Natural killer cell (primary cell): ENCODE measurements around the gene ZNF521. TPM values are rescaled to one million over a fixed set of nuclear protein-coding genes. Genes with fewer than 3 reads are reported as not detected.

Source experiments
- ATAC-seq, 3 donors: fragments of 150-1000 bp in 2 of 3; fragments of 200-7000 bp in 1 of 3; cut with Tn5 transposase; 1 replicate in 1 of 3; 2 replicates in 2 of 3; pipeline ENCODE4 v1.10.0; 2021; ENCODE audit warnings: mild to moderate bottlenecking in 2 of 3, moderate library complexity in 2 of 3
- DNase-seq, 2 donors: peaks; one replicate each; pipeline versions ENCODE4 v3.0.0 to v3.0.0-alpha.2; 2013 to 2021; ENCODE audit warnings: mixed read lengths in 1 of 2
- H3K27ac ChIP-seq: one replicate; pipeline ENCODE4 v1.5.1; 2013; ENCODE audit warnings: mild to moderate bottlenecking, low read length
- H3K27me3 ChIP-seq: one replicate; pipeline ENCODE4 v1.6.1; 2013; ENCODE audit warnings: low read length; ENCODE audit not compliant: control insufficient read depth, insufficient read depth
- H3K36me3 ChIP-seq: one replicate; pipeline ENCODE4 v1.6.1; 2013; ENCODE audit warnings: low read length; ENCODE audit not compliant: control insufficient read depth, insufficient read depth
- H3K4me1 ChIP-seq: one replicate; pipeline ENCODE4 v1.6.1; 2013; ENCODE audit warnings: low read length; ENCODE audit not compliant: control insufficient read depth, insufficient read depth
- H3K4me3 ChIP-seq: one replicate; pipeline ENCODE4 v1.5.1; 2013; ENCODE audit warnings: low read length
- H3K9me3 ChIP-seq: one replicate; pipeline ENCODE4 v1.6.1; 2013; ENCODE audit warnings: low read length; ENCODE audit not compliant: control insufficient read depth, insufficient read depth
- H3K27ac Mint-ChIP-seq, 2 donors: one replicate each; pipeline ENCODE4 v1.8.0; 2022; ENCODE audit warnings: mild to moderate bottlenecking in 2 of 2, mixed read lengths in 2 of 2, moderate library complexity in 1 of 2
- H3K27me3 Mint-ChIP-seq, 2 donors: one replicate each; pipeline ENCODE4 v1.8.0; 2022; ENCODE audit warnings: low read depth in 2 of 2, mixed read lengths in 2 of 2
- H3K36me3 Mint-ChIP-seq: one replicate; pipeline ENCODE4 v1.8.0; 2022; ENCODE audit warnings: mixed read lengths
- H3K4me1 Mint-ChIP-seq, 2 donors: one replicate each; pipeline ENCODE4 v1.8.0; 2022; ENCODE audit warnings: mixed read lengths in 2 of 2
- H3K4me3 Mint-ChIP-seq: one replicate; pipeline ENCODE4 v1.8.0; 2022; ENCODE audit warnings: mild to moderate bottlenecking, moderate library complexity, mixed read lengths
- H3K9me3 Mint-ChIP-seq, 2 donors: one replicate each; pipeline ENCODE4 v1.8.0; 2022; ENCODE audit warnings: mixed read lengths in 2 of 2
- CTCF ChIP-seq: fragments of 200-600 bp; IDR thresholded peaks from one replicate; pipeline ENCODE4 v1.8.0; 2022; ENCODE audit warnings: antibody characterized with exemption
- WGBS: methylation state at CpG from one replicate; pipeline ENCODE4 v1.1.7; 2013; ENCODE audit warnings: missing lambda C conversion rate; ENCODE audit not compliant: insufficient coverage; 5-methylcytosine and 5-hydroxymethylcytosine counted together
- intact Hi-C: fragments of 100-400 bp; cut with micrococcal nuclease; formaldehyde crosslinking; loops from one replicate; pipeline ENCODE4 v1.14.2; 2022
- total RNA-seq, 4 donors: library from RNA; stranded (reverse); fragments of 120-200 nt in 1 of 4; gene quantifications; one replicate each; pipeline versions ENCODE4 v1.2.3 to v1.2.4, GENCODE V29; 2013 to 2022

The ZNF521 gene
- total RNA-seq, 3 donors from 2014 or later (not counting 1 experiment from before 2014, with no cell fraction given), result 0.19 to 3.5 (median 0.54) TPM

- no peak for TF ChIP-seq CTCF
- H3K27me3 ChIP-seq, result no peaks in the 10 kb centered on the region
- no peaks in the 10 kb centered on the region for H3K4me1 ChIP-seq
- intact Hi-C loops, result no loop called here
- Mint-ChIP-seq H3K9me3 (no peaks in the 10 kb centered on the region), H3K27ac (no peak overlapping the region), H3K36me3 (no peaks in the 10 kb centered on the region), H3K27me3 (peaks cover 10 to 22% of the 10 kb centered on the region in 2 donors), H3K4me3 (no peak overlapping the region), H3K4me1 (no peaks in the 10 kb centered on the region)
- no peaks in the 10 kb centered on the region for H3K9me3 ChIP-seq
- H3K4me3 ChIP-seq, result no peak overlapping the region
- WGBS, result 81% methylated on average over 4 of the region's 4 CpGs
- H3K36me3 ChIP-seq, result no peaks in the 10 kb centered on the region
- H3K27ac ChIP-seq, result no peak overlapping the region
- DNase-seq (no peak), ATAC-seq (no peak)
These were observed 308.9 kb downstream of the ZNF521 start for GRCh38 chr18:25043104-25043503.

- H3K27ac Mint-ChIP-seq, result no peak overlapping the region
- Histone ChIP-seq H3K9me3 (no peaks in the 10 kb centered on the region), H3K27ac (no peak overlapping the region), H3K4me1 (no peaks in the 10 kb centered on the region), H3K4me3 (no peak overlapping the region), H3K27me3 (no peaks in the 10 kb centered on the region), H3K36me3 (no peaks in the 10 kb centered on the region)
- WGBS, result 45% methylated on average over 4 of the region's 4 CpGs
- DNase-seq (no peak), ATAC-seq (no peak)
- peaks cover 10 to 22% of the 10 kb centered on the region in 2 donors for H3K27me3 Mint-ChIP-seq
- H3K4me1 Mint-ChIP-seq, result no peaks in the 10 kb centered on the region
- intact Hi-C loops, result no loop called here
- no peaks in the 10 kb centered on the region for H3K9me3 Mint-ChIP-seq
- no peak for TF ChIP-seq CTCF
- H3K4me3 Mint-ChIP-seq, result no peak overlapping the region
- no peaks in the 10 kb centered on the region for H3K36me3 Mint-ChIP-seq
These were observed 309.3 kb downstream of the ZNF521 start for GRCh38 chr18:25042641-25043051.

- Histone ChIP-seq H3K9me3 (no peaks in the 10 kb centered on the region), H3K27ac (no peak overlapping the region), H3K4me3 (no peak overlapping the region), H3K36me3 (no peaks in the 10 kb centered on the region), H3K27me3 (no peaks in the 10 kb centered on the region), H3K4me1 (no peaks in the 10 kb centered on the region)
- no peak for TF ChIP-seq CTCF
- Mint-ChIP-seq H3K36me3 (no peaks in the 10 kb centered on the region), H3K9me3 (peaks cover 0 to under 1% of the 10 kb centered on the region in 2 donors), H3K4me3 (no peak overlapping the region), H3K27ac (no peak overlapping the region), H3K27me3 (peaks cover 10 to 22% of the 10 kb centered on the region in 2 donors), H3K4me1 (no peaks in the 10 kb centered on the region)
- no peak for DNase-seq
- no peak for ATAC-seq
- intact Hi-C loops, result no loop called here
- 92% methylated on average over 3 of the region's 3 CpGs for WGBS
These were observed 312.2 kb downstream of the ZNF521 start for GRCh38 chr18:25039781-25040180.

- Histone ChIP-seq H3K4me1 (no peaks in the 10 kb centered on the region), H3K9me3 (no peaks in the 10 kb centered on the region), H3K27ac (no peak overlapping the region), H3K4me3 (no peak overlapping the region), H3K27me3 (no peaks in the 10 kb centered on the region), H3K36me3 (no peaks in the 10 kb centered on the region)
- Mint-ChIP-seq H3K36me3 (no peaks in the 10 kb centered on the region), H3K27ac (no peak overlapping the region), H3K4me1 (no peaks in the 10 kb centered on the region), H3K9me3 (peaks cover 0 to 3% of the 10 kb centered on the region in 2 donors), H3K27me3 (peaks cover 1 to 10% of the 10 kb centered on the region in 2 donors), H3K4me3 (no peak overlapping the region)
- no peak for TF ChIP-seq CTCF
- intact Hi-C loops, result no loop called here
- DNase-seq (no peak), ATAC-seq (no peak)
- 94% methylated on average over 8 of the region's 8 CpGs for WGBS
These were observed 313.7 kb downstream of the ZNF521 start for GRCh38 chr18:25038261-25038660.
